Hematopoietic multipotent progenitor cell treated with erythropoietin and hydrocortisone succinate and interleukin-3 and kit ligand, for 4 days (in vitro differentiated cells): Measurements from ENCODE around the gene KLHL2.
"Not testable (repeated sequence)": the region's sequence is repeated elsewhere in the genome, so short reads cannot be mapped to it uniquely, and the experiment has no call there.

ENCODE experiments used
- DNase-seq: peaks from one replicate; pipeline ENCODE4 v3.0.0-alpha.2; 2015

KLHL2 gene

GRCh38 chr4:165236852-165237251 lies 29.5 kb downstream of the KLHL2 start:
- not testable (repeated sequence) for DNase-seq

GRCh38 chr4:165238041-165238640 lies 30.8 kb downstream of the KLHL2 start:
- DNase-seq, result not testable (repeated sequence)

- not testable (repeated sequence) for DNase-seq
Measured at GRCh38 chr4:165240761-165241160, 33.4 kb downstream of the KLHL2 start.

GRCh38 chr4:165244148-165244547 lies 36.8 kb downstream of the KLHL2 start:
- not testable (repeated sequence) for DNase-seq

GRCh38 chr4:165244587-165245186 lies 37.3 kb downstream of the KLHL2 start:
- not testable (repeated sequence) for DNase-seq

- peak; percentile 16 for DNase-seq
Measured at GRCh38 chr4:165248102-165248501, 40.7 kb downstream of the KLHL2 start.

GRCh38 chr4:165248904-165249303 lies 41.5 kb downstream of the KLHL2 start:
- not testable (repeated sequence) for DNase-seq

- DNase-seq, result peak; percentile 30
Measured at GRCh38 chr4:165254771-165255170, 47.4 kb downstream of the KLHL2 start.

GRCh38 chr4:165255439-165255838 lies 48.1 kb downstream of the KLHL2 start:
- peak; percentile 91 for DNase-seq

GRCh38 chr4:165256074-165256659 lies 48.8 kb downstream of the KLHL2 start:
- DNase-seq, result peak; percentile 34

GRCh38 chr4:165259776-165260175 lies 52.4 kb downstream of the KLHL2 start:
- peak; percentile 15 for DNase-seq

GRCh38 chr4:165262306-165262705 lies 54.9 kb downstream of the KLHL2 start:
- peak; percentile 10 for DNase-seq

GRCh38 chr4:165263466-165263865 lies 56.1 kb downstream of the KLHL2 start:
- DNase-seq, result not testable (repeated sequence)

- DNase-seq, result not testable (repeated sequence)
Measured at GRCh38 chr4:165269931-165270330, 62.6 kb downstream of the KLHL2 start.

- DNase-seq, result not testable (repeated sequence)
Measured at GRCh38 chr4:165273443-165273842, 66.1 kb downstream of the KLHL2 start.

- not testable (repeated sequence) for DNase-seq
Measured at GRCh38 chr4:165275357-165275756, 68.0 kb downstream of the KLHL2 start.

- DNase-seq, result not testable (repeated sequence)
Measured at GRCh38 chr4:165279531-165279930, 72.2 kb downstream of the KLHL2 start.

- not testable (repeated sequence) for DNase-seq
Measured at GRCh38 chr4:165284697-165285096, 77.3 kb downstream of the KLHL2 start.

- not testable (repeated sequence) for DNase-seq
Measured at GRCh38 chr4:165286619-165287340, 79.4 kb downstream of the KLHL2 start.

GRCh38 chr4:165288226-165288625 lies 80.9 kb downstream of the KLHL2 start:
- DNase-seq, result no peak

- peak; percentile 21 for DNase-seq
Measured at GRCh38 chr4:165288639-165289422, 81.5 kb downstream of the KLHL2 start.

- DNase-seq, result no peak
Measured at GRCh38 chr4:165289423-165289785, 82.0 kb downstream of the KLHL2 start.

- DNase-seq, result no peak
Measured at GRCh38 chr4:165293061-165293460, 85.7 kb downstream of the KLHL2 start.
